ENCODE measurements around the gene FAM110D.

GRCh38 chr1:26122988-26123973 lies 35.6 kb upstream of the FAM110D start:
- no peak for TF ChIP-seq POLR2A (IDR thresholded peaks at IDR 0.05; ENCODE audit: low read depth, low read length)
- TF ChIP-seq CTCF (IDR thresholded peaks at IDR 0.05; ENCODE audit: extremely low read depth in 1 of 2, insufficient read depth in 1 of 2, low read depth in 1 of 2, low read length in 2 of 2) = no peak

Data from endothelial cell of umbilical vein (primary cell).